SK-N-SH treated with all-trans-retinoic acid at 6 μM for 48 hours (cell line): ENCODE measurements around the gene MTUS2.

Experiments used
- ATAC-seq: fragments of 200-7000 bp; cut with Tn5 transposase; 3 replicates; pipeline ENCODE4 v1.9.1; 2020; ENCODE audit warnings: mild to moderate bottlenecking, moderate library complexity
- ARNTL ChIP-seq: fragments of 450-650 bp; formaldehyde crosslinking; IDR thresholded peaks from 2 replicates; pipeline ENCODE4 v1.5.0; 2020; ENCODE audit warnings: low read depth, mild to moderate bottlenecking, moderate library complexity, borderline replicate concordance
- BACH2 ChIP-seq: fragments of 250-450 bp; sonication (Bioruptor Pico); IDR thresholded peaks from 2 replicates; pipeline ENCODE4 v1.9.0; 2021; ENCODE audit warnings: mild to moderate bottlenecking, borderline replicate concordance
- CREB5 ChIP-seq: fragments of 250-450 bp; sonication (Bioruptor Pico); IDR thresholded peaks from 2 replicates; pipeline ENCODE4 v1.5.1; 2020; ENCODE audit warnings: low read depth, mild to moderate bottlenecking, moderate library complexity
- CSDC2 ChIP-seq: fragments of 250-450 bp; sonication (Bioruptor Pico); IDR thresholded peaks from 2 replicates; pipeline ENCODE4 v1.5.0; 2020; ENCODE audit warnings: mild to moderate bottlenecking, moderate library complexity
- CSRNP3 ChIP-seq: fragments of 250-450 bp; sonication (Bioruptor Pico); IDR thresholded peaks from 2 replicates; pipeline ENCODE4 v1.5.1; 2021; ENCODE audit warnings: mild to moderate bottlenecking, moderate library complexity
- GLIS3 ChIP-seq: fragments of 250-450 bp; sonication (Bioruptor Pico); IDR thresholded peaks from 2 replicates; pipeline ENCODE4 v1.5.0; 2020; ENCODE audit warnings: mild to moderate bottlenecking, moderate library complexity
- ISL1 ChIP-seq: fragments of 250-450 bp; sonication (Bioruptor Pico); IDR thresholded peaks from 2 replicates; pipeline ENCODE4 v2.1.2; 2022; ENCODE audit warnings: mild to moderate bottlenecking, moderate library complexity
- OSR1 ChIP-seq: fragments of 250-450 bp; sonication (Bioruptor Pico); IDR thresholded peaks from 2 replicates; pipeline ENCODE4 v1.8.0; 2022; ENCODE audit warnings: moderate library complexity, mild to moderate bottlenecking, inconsistent platforms
- POU6F1 ChIP-seq: fragments of 250-450 bp; sonication (Bioruptor Pico); IDR thresholded peaks from 2 replicates; pipeline ENCODE4 v1.8.0; 2021; ENCODE audit warnings: low read depth, mild to moderate bottlenecking, moderate library complexity, borderline replicate concordance
- PPARA ChIP-seq: fragments of 250-450 bp; sonication (Bioruptor Pico); IDR thresholded peaks from 2 replicates; pipeline ENCODE4 v1.5.0; 2020; ENCODE audit warnings: mild to moderate bottlenecking, borderline replicate concordance
- RARB ChIP-seq: fragments of 250-450 bp; sonication (Bioruptor Pico); IDR thresholded peaks from 2 replicates; pipeline ENCODE4 v1.8.0; 2021; ENCODE audit warnings: mild to moderate bottlenecking, moderate library complexity
- SNAI2 ChIP-seq: fragments of 250-450 bp; sonication (Bioruptor Pico); IDR thresholded peaks from 2 replicates; pipeline ENCODE4 v1.5.0; 2020; ENCODE audit warnings: mild to moderate bottlenecking, moderate library complexity
- TCF4 ChIP-seq: fragments of 250-450 bp; sonication (Bioruptor Pico); IDR thresholded peaks from 2 replicates; pipeline ENCODE4 v1.8.0; 2021; ENCODE audit warnings: mild to moderate bottlenecking, moderate library complexity, borderline replicate concordance
- TOX ChIP-seq: fragments of 250-450 bp; sonication (Bioruptor Pico); IDR thresholded peaks from 2 replicates; pipeline ENCODE4 v1.8.0; 2021; ENCODE audit warnings: mild to moderate bottlenecking, moderate library complexity, borderline replicate concordance
- TSHZ2 ChIP-seq: fragments of 250-450 bp; sonication (Bioruptor Pico); IDR thresholded peaks from 2 replicates; pipeline ENCODE4 v1.5.0; 2020; ENCODE audit warnings: mild to moderate bottlenecking, moderate library complexity
- ZC3H10 ChIP-seq: fragments of 250-450 bp; sonication (Bioruptor Pico); IDR thresholded peaks from 2 replicates; pipeline ENCODE4 v1.5.1; 2021; ENCODE audit warnings: mild to moderate bottlenecking, moderate library complexity
- ZFP3 ChIP-seq: fragments of 250-450 bp; sonication (Bioruptor Pico); IDR thresholded peaks from 2 replicates; pipeline ENCODE4 v1.5.0; 2020; ENCODE audit warnings: mild to moderate bottlenecking, moderate library complexity
- ZFP30 ChIP-seq: fragments of 450-650 bp; formaldehyde crosslinking; IDR thresholded peaks from 2 replicates; pipeline ENCODE4 v1.5.0; 2022; ENCODE audit warnings: mild to moderate bottlenecking, moderate library complexity
- ZNF565 ChIP-seq: fragments of 450-650 bp; formaldehyde crosslinking; conservative IDR thresholded peaks from 2 replicates; pipeline ENCODE4 v1.5.0; 2020; ENCODE audit warnings: low read depth, mild to moderate bottlenecking, moderate library complexity
- ZNF70 ChIP-seq: fragments of 450-650 bp; formaldehyde crosslinking; IDR thresholded peaks from 2 replicates; pipeline ENCODE4 v1.5.0; 2020; ENCODE audit warnings: mild to moderate bottlenecking, moderate library complexity
- ZNF8 ChIP-seq: fragments of 450-650 bp; formaldehyde crosslinking; IDR thresholded peaks from 2 replicates; pipeline ENCODE4 v1.5.0; 2020; ENCODE audit warnings: mild to moderate bottlenecking, moderate library complexity

Gene MTUS2

GRCh38 chr13:29279356-29280254 lies 459.5 kb downstream of the MTUS2 start:
- no peak for ATAC-seq

GRCh38 chr13:29281932-29282495 lies 461.9 kb downstream of the MTUS2 start:
- TF ChIP-seq SNAI2 (CRISPR knock-in tag) (no peak), ZNF8 (CRISPR knock-in tag) (no peak)
- ATAC-seq, result no peak

More at GRCh38 chr13:29279356-29280254, 459.5 kb downstream of the MTUS2 start:
- TF ChIP-seq ZFP30 (CRISPR knock-in tag) (no peak), ZFP3 (CRISPR knock-in tag) (no peak), RARB (CRISPR knock-in tag) (no peak), PPARA (CRISPR knock-in tag) (no peak), ZNF565 (CRISPR knock-in tag) (no peak), POU6F1 (CRISPR knock-in tag) (no peak), ARNTL (CRISPR knock-in tag) (no peak), OSR1 (CRISPR knock-in tag) (no peak), GLIS3 (CRISPR knock-in tag) (no peak), CREB5 (CRISPR knock-in tag) (no peak)

GRCh38 chr13:29284726-29285125 lies 464.6 kb downstream of the MTUS2 start:
- ATAC-seq, result no peak
- no peak for TF ChIP-seq ISL1 (CRISPR knock-in tag)
- TF ChIP-seq ZNF70 (CRISPR knock-in tag), result no peak
- TF ChIP-seq ZNF8 (CRISPR knock-in tag), result no peak
- TF ChIP-seq TCF4 (CRISPR knock-in tag), result no peak
- TF ChIP-seq RARB (CRISPR knock-in tag), result no peak
- no peak for TF ChIP-seq CREB5 (CRISPR knock-in tag)
- TF ChIP-seq SNAI2 (CRISPR knock-in tag), result no peak
- TF ChIP-seq TSHZ2 (CRISPR knock-in tag), result no peak
- TF ChIP-seq ARNTL (CRISPR knock-in tag), result no peak
- no peak for TF ChIP-seq CSDC2 (CRISPR knock-in tag)
- no peak for TF ChIP-seq ZFP30 (CRISPR knock-in tag)
- TF ChIP-seq OSR1 (CRISPR knock-in tag), result no peak
- no peak for TF ChIP-seq TOX (CRISPR knock-in tag)
- no peak for TF ChIP-seq BACH2
- TF ChIP-seq POU6F1 (CRISPR knock-in tag), result no peak
- TF ChIP-seq GLIS3 (CRISPR knock-in tag), result no peak
- TF ChIP-seq PPARA (CRISPR knock-in tag), result no peak
- no peak for TF ChIP-seq CSRNP3
- no peak for TF ChIP-seq ZFP3 (CRISPR knock-in tag)
- TF ChIP-seq ZC3H10 (CRISPR knock-in tag), result no peak
- TF ChIP-seq, all 23 proteins: peak for 0
